ENCODE results near the gene CLVS2.
A peak's percentile ranks its signal among the peaks of the same experiment; 100 is the strongest.

The CLVS2 gene

DNA sequence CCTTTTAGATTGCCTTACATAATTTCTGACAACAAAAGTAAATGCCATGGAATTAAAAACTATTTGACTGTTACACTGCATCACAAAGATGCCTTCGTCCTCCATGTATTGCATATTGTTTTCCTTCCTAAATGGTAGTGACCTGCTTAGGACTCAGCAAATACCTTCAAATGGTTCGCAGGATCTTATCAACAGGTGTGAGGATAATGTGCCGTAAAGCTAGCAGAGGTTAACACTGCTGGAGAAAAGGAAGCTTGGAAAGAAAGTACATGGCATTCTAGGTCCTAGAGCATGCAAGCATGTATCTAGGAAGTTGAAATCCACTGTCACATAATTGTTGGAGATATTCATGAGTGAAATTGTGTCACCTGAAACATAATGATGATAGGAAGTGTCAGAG is 5.5 kb downstream of the CLVS2 start:
- TF ChIP-seq SUZ12 (IDR thresholded peaks at IDR 0.05; ENCODE audit: extremely low read depth, insufficient read depth, insufficient read length) (no peak), YY1 (IDR thresholded peaks at IDR 0.05; ENCODE audit: insufficient read depth, insufficient read length) (no peak), ZNF274 (IDR thresholded peaks at IDR 0.05; ENCODE audit: low read depth, low read length) (no peak)
- Histone ChIP-seq H3K36me3 (ENCODE audit: insufficient read depth, insufficient read length, low read length) (no peaks in the 10 kb centered on the region), H3K9ac (ENCODE audit: insufficient read length, low read depth) (no peak overlapping the region), H3K9me3 (ENCODE audit: insufficient read depth, low read length) (no peaks in the 10 kb centered on the region), H3K4me1 (ENCODE audit: insufficient read depth, insufficient read length) (no peaks in the 10 kb centered on the region), H3K27me3 (ENCODE audit: insufficient read depth, insufficient read length) (peaks cover 6% of the 10 kb centered on the region), H3K4me3 (ENCODE audit: insufficient read length, low read depth) (no peak overlapping the region)
- DNase-seq (ENCODE audit: low read depth, low spot score), result no peak

DNA sequence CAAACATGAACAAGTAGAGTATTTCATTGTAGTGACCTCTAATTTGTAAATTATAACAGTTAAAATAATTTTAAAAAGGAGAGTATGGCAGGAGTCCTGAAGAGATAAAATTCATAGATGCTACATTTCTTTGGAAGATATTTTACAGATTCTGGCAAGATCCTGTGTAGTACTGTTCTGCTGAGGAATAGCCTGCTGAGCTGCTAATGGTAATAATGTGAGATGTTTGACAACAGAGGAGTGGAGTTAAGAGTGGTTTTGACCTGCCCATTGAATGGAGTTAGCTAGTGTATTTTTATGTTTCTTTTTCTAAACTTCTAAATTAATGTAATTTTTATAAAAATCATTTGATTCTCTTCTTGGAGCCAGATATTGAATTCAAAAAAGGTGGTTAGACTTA is 11.8 kb downstream of the CLVS2 start:
- DNase-seq (ENCODE audit: low read depth, low spot score), result no peak
- TF ChIP-seq ZNF274 (IDR thresholded peaks at IDR 0.05; ENCODE audit: low read depth, low read length), result no peak
- TF ChIP-seq SUZ12 (IDR thresholded peaks at IDR 0.05; ENCODE audit: extremely low read depth, insufficient read depth, insufficient read length), result no peak
- no peak for TF ChIP-seq YY1 (IDR thresholded peaks at IDR 0.05; ENCODE audit: insufficient read depth, insufficient read length)
- Histone ChIP-seq H3K36me3 (ENCODE audit: insufficient read depth, insufficient read length, low read length) (no peaks in the 10 kb centered on the region), H3K27me3 (ENCODE audit: insufficient read depth, insufficient read length) (no peaks in the 10 kb centered on the region), H3K9me3 (ENCODE audit: insufficient read depth, low read length) (no peaks in the 10 kb centered on the region), H3K4me3 (ENCODE audit: insufficient read length, low read depth) (no peak overlapping the region), H3K4me1 (ENCODE audit: insufficient read depth, insufficient read length) (no peaks in the 10 kb centered on the region), H3K9ac (ENCODE audit: insufficient read length, low read depth) (no peak overlapping the region)

DNA sequence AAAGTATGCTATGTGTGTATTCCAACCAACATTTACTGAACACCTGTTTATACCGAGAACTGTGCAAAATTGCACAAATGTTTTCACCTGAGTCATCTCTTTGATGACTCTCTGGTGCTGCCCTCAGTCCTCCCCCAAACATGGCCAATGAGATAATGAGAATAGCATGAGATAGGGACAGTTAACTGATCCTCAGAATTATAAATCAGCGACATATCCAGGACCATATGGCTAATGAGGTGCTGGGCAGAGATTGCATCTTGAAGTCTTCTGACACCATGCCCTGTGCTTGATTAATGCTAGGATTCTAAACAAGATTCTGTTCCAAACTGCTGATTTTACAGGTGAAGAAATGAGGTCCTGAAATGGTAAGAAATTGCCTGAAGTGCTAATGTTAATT is 13.0 kb downstream of the CLVS2 start:
- no peak for DNase-seq (ENCODE audit: low read depth, low spot score)

DNA sequence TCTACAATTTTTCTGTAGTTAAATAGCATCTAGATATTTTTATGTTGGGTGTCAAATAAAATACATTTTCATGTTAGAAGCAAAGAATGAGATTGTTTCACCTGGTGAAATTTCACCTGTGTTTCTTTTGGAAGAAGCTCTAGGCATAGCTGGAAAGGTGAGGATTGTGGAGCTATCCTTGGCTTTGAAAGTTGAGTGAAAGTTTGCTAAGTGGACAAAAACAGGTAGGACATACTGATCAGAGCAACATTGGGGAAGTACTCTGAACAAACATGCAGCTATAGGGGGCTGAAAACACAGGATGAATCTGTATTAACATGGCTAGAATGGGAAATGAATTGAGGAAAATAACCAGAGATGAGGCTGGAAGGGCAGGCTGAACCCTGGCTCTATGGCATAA is 18.8 kb downstream of the CLVS2 start:
- no peak for TF ChIP-seq ZNF274 (IDR thresholded peaks at IDR 0.05; ENCODE audit: low read depth, low read length)
- TF ChIP-seq YY1 (IDR thresholded peaks at IDR 0.05; ENCODE audit: insufficient read depth, insufficient read length), result no peak
- no peak for TF ChIP-seq SUZ12 (IDR thresholded peaks at IDR 0.05; ENCODE audit: extremely low read depth, insufficient read depth, insufficient read length)
- Histone ChIP-seq H3K27me3 (ENCODE audit: insufficient read depth, insufficient read length) (no peaks in the 10 kb centered on the region), H3K36me3 (ENCODE audit: insufficient read depth, insufficient read length, low read length) (no peaks in the 10 kb centered on the region), H3K4me1 (ENCODE audit: insufficient read depth, insufficient read length) (no peaks in the 10 kb centered on the region), H3K4me3 (ENCODE audit: insufficient read length, low read depth) (no peak overlapping the region), H3K9me3 (ENCODE audit: insufficient read depth, low read length) (no peaks in the 10 kb centered on the region), H3K9ac (ENCODE audit: insufficient read length, low read depth) (no peak overlapping the region)
- no peak for DNase-seq (ENCODE audit: low read depth, low spot score)

More for the DNA sequence above, 13.0 kb downstream of the CLVS2 start:
- Histone ChIP-seq H3K4me3 (ENCODE audit: insufficient read length, low read depth) (no peak overlapping the region), H3K9ac (ENCODE audit: insufficient read length, low read depth) (no peak overlapping the region), H3K36me3 (ENCODE audit: insufficient read depth, insufficient read length, low read length) (no peaks in the 10 kb centered on the region), H3K4me1 (ENCODE audit: insufficient read depth, insufficient read length) (no peaks in the 10 kb centered on the region), H3K9me3 (ENCODE audit: insufficient read depth, low read length) (no peaks in the 10 kb centered on the region), H3K27me3 (ENCODE audit: insufficient read depth, insufficient read length) (no peaks in the 10 kb centered on the region)
- TF ChIP-seq SUZ12 (IDR thresholded peaks at IDR 0.05; ENCODE audit: extremely low read depth, insufficient read depth, insufficient read length), result no peak

DNA sequence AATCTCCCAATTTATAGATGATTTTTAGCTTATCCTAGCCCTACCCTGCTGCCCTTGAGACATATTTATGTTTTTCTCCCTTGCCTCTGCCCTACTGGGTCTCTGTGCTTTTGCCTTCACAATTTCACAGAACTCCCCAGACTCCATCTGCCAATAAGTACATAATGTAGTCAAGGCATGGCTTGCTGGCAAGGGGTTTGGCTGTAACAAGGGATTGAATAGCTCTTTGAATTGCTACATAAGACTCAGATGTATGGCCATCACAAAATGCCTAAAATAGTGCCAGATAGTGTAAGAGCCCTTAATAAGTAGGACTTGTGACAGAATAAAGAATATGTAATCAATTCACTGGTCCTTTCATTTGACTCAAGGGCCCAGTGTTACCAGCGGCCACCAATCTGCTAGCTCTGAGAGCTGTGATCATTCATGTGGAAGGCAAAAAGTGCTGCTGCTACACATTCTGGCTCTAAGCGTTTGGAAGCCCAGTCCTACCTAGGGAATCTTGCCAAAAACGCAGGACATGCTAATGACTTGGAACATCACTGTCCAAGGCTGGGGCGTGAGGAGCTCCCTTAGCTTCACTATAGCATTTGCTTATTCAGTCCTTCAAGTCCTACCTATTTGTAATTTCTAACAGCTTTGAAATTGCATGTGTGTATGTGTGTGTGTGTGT is 20.5 kb downstream of the CLVS2 start:
- H3K4me3 ChIP-seq (ENCODE audit: insufficient read length, low read depth), result no peak overlapping the region
- no peaks in the 10 kb centered on the region for H3K27me3 ChIP-seq (ENCODE audit: insufficient read depth, insufficient read length)
- H3K9me3 ChIP-seq (ENCODE audit: insufficient read depth, low read length), result no peaks in the 10 kb centered on the region
- H3K4me1 ChIP-seq (ENCODE audit: insufficient read depth, insufficient read length), result no peaks in the 10 kb centered on the region
- DNase-seq (ENCODE audit: low read depth, low spot score), result no peak
- H3K36me3 ChIP-seq (ENCODE audit: insufficient read depth, insufficient read length, low read length), result no peaks in the 10 kb centered on the region
- no peak overlapping the region for H3K9ac ChIP-seq (ENCODE audit: insufficient read length, low read depth)
- TF ChIP-seq ZNF274 (IDR thresholded peaks at IDR 0.05; ENCODE audit: low read depth, low read length) (no peak), SUZ12 (IDR thresholded peaks at IDR 0.05; ENCODE audit: extremely low read depth, insufficient read depth, insufficient read length) (no peak), YY1 (IDR thresholded peaks at IDR 0.05; ENCODE audit: insufficient read depth, insufficient read length) (no peak)

DNA sequence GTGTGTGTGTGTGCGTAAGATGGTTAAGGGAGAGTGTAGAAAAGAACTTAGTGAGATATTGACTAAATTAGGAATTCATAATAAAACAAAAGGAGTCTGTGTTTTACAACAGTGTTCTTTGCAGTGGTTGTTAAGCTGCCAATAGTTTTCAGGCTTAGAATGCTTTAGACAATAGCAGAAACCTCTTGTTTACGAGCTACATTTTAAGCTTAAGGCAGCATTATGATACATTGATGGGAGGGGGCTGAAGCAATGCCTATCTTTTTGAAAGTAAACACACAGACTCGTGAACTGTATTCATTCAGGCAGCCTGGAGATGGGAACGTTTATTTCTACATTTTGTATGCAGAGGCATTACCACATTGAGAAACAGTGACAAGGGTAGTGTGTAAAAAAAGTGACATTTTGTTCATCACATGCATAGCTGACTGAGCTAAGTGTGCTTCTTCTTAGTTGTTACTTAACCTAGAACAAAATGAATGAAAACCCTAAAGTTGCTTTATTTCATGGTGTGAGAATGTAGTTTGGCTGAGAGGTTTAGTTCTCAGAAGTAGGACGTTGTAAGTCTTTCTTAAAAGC is 21.2 kb downstream of the CLVS2 start:
- H3K9me3 ChIP-seq (ENCODE audit: insufficient read depth, low read length), result no peaks in the 10 kb centered on the region
- no peaks in the 10 kb centered on the region for H3K36me3 ChIP-seq (ENCODE audit: insufficient read depth, insufficient read length, low read length)
- no peak overlapping the region for H3K9ac ChIP-seq (ENCODE audit: insufficient read length, low read depth)
- H3K4me1 ChIP-seq (ENCODE audit: insufficient read depth, insufficient read length), result no peaks in the 10 kb centered on the region
- no peak for TF ChIP-seq YY1 (IDR thresholded peaks at IDR 0.05; ENCODE audit: insufficient read depth, insufficient read length)
- no peak for TF ChIP-seq ZNF274 (IDR thresholded peaks at IDR 0.05; ENCODE audit: low read depth, low read length)
- no peak for TF ChIP-seq SUZ12 (IDR thresholded peaks at IDR 0.05; ENCODE audit: extremely low read depth, insufficient read depth, insufficient read length)
- DNase-seq (ENCODE audit: low read depth, low spot score), result no peak
- H3K4me3 ChIP-seq (ENCODE audit: insufficient read length, low read depth), result no peak overlapping the region
- no peaks in the 10 kb centered on the region for H3K27me3 ChIP-seq (ENCODE audit: insufficient read depth, insufficient read length)

DNA sequence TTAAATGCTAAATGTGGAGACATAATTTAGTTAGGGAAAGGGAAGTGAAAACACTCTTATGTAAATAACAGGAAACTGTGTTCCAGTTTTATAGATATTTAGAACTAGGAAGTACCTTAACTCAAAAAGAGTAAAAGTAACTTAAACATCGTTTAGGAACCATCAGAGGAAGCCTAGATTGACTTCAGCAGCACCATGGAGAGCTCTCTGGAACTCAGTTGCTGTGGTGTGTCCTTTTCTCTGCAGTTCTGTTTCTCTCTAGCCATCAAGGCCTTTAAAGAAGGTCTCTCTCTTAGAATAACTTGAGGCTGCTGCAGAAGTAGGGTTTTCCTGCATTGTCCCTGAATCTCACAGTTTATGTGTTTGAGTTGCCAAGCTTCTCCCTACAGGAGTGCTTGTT is 26.9 kb downstream of the CLVS2 start:
- no peak overlapping the region for H3K4me3 ChIP-seq (ENCODE audit: insufficient read length, low read depth)
- no peak overlapping the region for H3K9ac ChIP-seq (ENCODE audit: insufficient read length, low read depth)
- H3K4me1 ChIP-seq (ENCODE audit: insufficient read depth, insufficient read length), result no peaks in the 10 kb centered on the region
- H3K27me3 ChIP-seq (ENCODE audit: insufficient read depth, insufficient read length), result no peaks in the 10 kb centered on the region
- DNase-seq (ENCODE audit: low read depth, low spot score), result peak; percentile 3
- TF ChIP-seq YY1 (IDR thresholded peaks at IDR 0.05; ENCODE audit: insufficient read depth, insufficient read length) (no peak), SUZ12 (IDR thresholded peaks at IDR 0.05; ENCODE audit: extremely low read depth, insufficient read depth, insufficient read length) (no peak)
- H3K36me3 ChIP-seq (ENCODE audit: insufficient read depth, insufficient read length, low read length), result no peaks in the 10 kb centered on the region
- no peaks in the 10 kb centered on the region for H3K9me3 ChIP-seq (ENCODE audit: insufficient read depth, low read length)
